PC-9 (cell line): ENCODE measurements around the gene PLXNC1.

Source experiments
- CTCF ChIP-seq: fragments of 200-600 bp; sonication (generic); conservative IDR thresholded peaks from 2 replicates; pipeline ENCODE4 v1.6.1; 2017; ENCODE audit warnings: mixed run types, antibody characterized with exemption, mild to moderate bottlenecking, moderate library complexity
- EZH2 ChIP-seq: fragments of 200-600 bp; sonication (generic); IDR thresholded peaks from 2 replicates; pipeline ENCODE4 v1.8.0; 2017; ENCODE audit warnings: antibody characterized with exemption, low read depth

- no peak for TF ChIP-seq CTCF
- TF ChIP-seq EZH2, result no peak
Measured at GRCh38 chr12:94284859-94285258, 136.5 kb downstream of the PLXNC1 start.
